Natural killer cell treated with Interleukin-12 subunit alpha and Interleukin-12 subunit beta and Interleukin-15 and Interleukin-18, amount 100 ng/mL, for 72 hours (primary cell): Measurements from ENCODE around the gene DLGAP1. TPM values are rescaled to one million over a fixed set of nuclear protein-coding genes. Genes with fewer than 3 reads are reported as not detected.
A peak's percentile ranks its signal among the peaks of the same experiment; 100 is the strongest.

Experiments used
- ATAC-seq, 2 donors: fragments of 150-1000 bp; cut with Tn5 transposase in 1 of 2; sonication (Bioruptor Pico), chemical (Tn5 transposase) in 1 of 2; 2 replicates each; pipeline ENCODE4 v1.10.0; 2021
- DNase-seq: peaks from one replicate; pipeline ENCODE4 v3.0.0; 2022; ENCODE audit warnings: low spot score
- H3K27ac Mint-ChIP-seq, 2 donors: 1 replicate in 1 of 2; 2 replicates in 1 of 2; pipeline ENCODE4 v1.8.0; 2022; ENCODE audit warnings: mixed read lengths in 2 of 2, mild to moderate bottlenecking in 1 of 2, moderate library complexity in 1 of 2
- H3K27me3 Mint-ChIP-seq, 2 donors: 1 replicate in 1 of 2; 2 replicates in 1 of 2; pipeline ENCODE4 v1.8.0; 2022; ENCODE audit warnings: mixed read lengths in 2 of 2
- H3K36me3 Mint-ChIP-seq: one replicate; pipeline ENCODE4 v1.8.0; 2022; ENCODE audit warnings: mixed read lengths
- H3K4me1 Mint-ChIP-seq, 2 donors: 1 replicate in 1 of 2; 2 replicates in 1 of 2; pipeline ENCODE4 v1.8.0; 2022; ENCODE audit warnings: low read depth in 2 of 2, mixed read lengths in 2 of 2, mild to moderate bottlenecking in 1 of 2
- H3K4me3 Mint-ChIP-seq: one replicate; pipeline ENCODE4 v1.8.0; 2022; ENCODE audit warnings: mixed read lengths
- H3K9me3 Mint-ChIP-seq: 2 replicates; pipeline ENCODE4 v1.8.0; 2022; ENCODE audit warnings: mixed read lengths
- total RNA-seq, 2 donors: library from RNA; stranded (reverse); gene quantifications; one replicate each; pipeline ENCODE4 v1.2.3, GENCODE V29; 2022

The DLGAP1 gene
- total RNA-seq, 2 donors from 2014 or later, result not detected

GRCh38 chr18:3466872-3467271 lies 988.2 kb downstream of the DLGAP1 start:
- H3K27ac Mint-ChIP-seq, result no peak overlapping the region
- no peak overlapping the region for H3K4me3 Mint-ChIP-seq
- ATAC-seq (no peak), DNase-seq (no peak)
- peaks cover 7% of the 10 kb centered on the region for H3K36me3 Mint-ChIP-seq
- H3K9me3 Mint-ChIP-seq, result peaks cover 2% of the 10 kb centered on the region
- peaks cover 0 to 5% of the 10 kb centered on the region in 2 donors for H3K27me3 Mint-ChIP-seq
- H3K4me1 Mint-ChIP-seq, result peaks cover 6 to 14% of the 10 kb centered on the region in 2 donors

GRCh38 chr18:3466045-3466444 lies 989.1 kb downstream of the DLGAP1 start:
- H3K9me3 Mint-ChIP-seq, result peaks cover 2% of the 10 kb centered on the region
- ATAC-seq, result no peak
- no peak overlapping the region for H3K4me3 Mint-ChIP-seq
- DNase-seq, result no peak
- peaks cover 6 to 14% of the 10 kb centered on the region in 2 donors for H3K4me1 Mint-ChIP-seq
- H3K36me3 Mint-ChIP-seq, result peaks cover 14% of the 10 kb centered on the region
- no peak overlapping the region for H3K27ac Mint-ChIP-seq
- peaks cover 0 to 5% of the 10 kb centered on the region in 2 donors for H3K27me3 Mint-ChIP-seq

- H3K36me3 Mint-ChIP-seq, result peaks cover 27% of the 10 kb centered on the region
- peaks cover 0 to 5% of the 10 kb centered on the region in 2 donors for H3K27me3 Mint-ChIP-seq
- H3K27ac Mint-ChIP-seq, result no peak overlapping the region
- DNase-seq (no peak), ATAC-seq (no peak)
- H3K9me3 Mint-ChIP-seq, result peaks cover 2% of the 10 kb centered on the region
- no peak overlapping the region for H3K4me3 Mint-ChIP-seq
- H3K4me1 Mint-ChIP-seq, result peaks cover 18 to 31% of the 10 kb centered on the region in 2 donors
These were observed 992.1 kb downstream of the DLGAP1 start for GRCh38 chr18:3463051-3463450.

GRCh38 chr18:3461704-3462103 lies 993.4 kb downstream of the DLGAP1 start:
- Mint-ChIP-seq H3K27ac (no peak overlapping the region), H3K4me1 (peaks cover 18 to 32% of the 10 kb centered on the region in 2 donors), H3K27me3 (peaks cover 0 to 2% of the 10 kb centered on the region in 2 donors), H3K4me3 (no peak overlapping the region), H3K9me3 (peaks cover 2% of the 10 kb centered on the region), H3K36me3 (peaks cover 32% of the 10 kb centered on the region)
- DNase-seq, result no peak
- ATAC-seq, result no peak

GRCh38 chr18:3460823-3461398 lies 994.2 kb downstream of the DLGAP1 start:
- H3K4me3 Mint-ChIP-seq, result no peak overlapping the region
- H3K27ac Mint-ChIP-seq, result peak overlapping the region in 1 of 2 donors; percentile 22
- DNase-seq, result no peak
- ATAC-seq, result no peak
- H3K27me3 Mint-ChIP-seq, result no peaks in the 10 kb centered on the region
- peaks cover 32% of the 10 kb centered on the region for H3K36me3 Mint-ChIP-seq
- H3K4me1 Mint-ChIP-seq, result peaks cover 15 to 24% of the 10 kb centered on the region in 2 donors
- H3K9me3 Mint-ChIP-seq, result peaks cover 2% of the 10 kb centered on the region

- H3K4me3 Mint-ChIP-seq, result peak overlapping the region; percentile 79
- H3K27ac Mint-ChIP-seq, result peak overlapping the region; percentile 78 to 90
- peaks cover 19 to 23% of the 10 kb centered on the region in 2 donors for H3K4me1 Mint-ChIP-seq
- ATAC-seq (peak; percentile 50 to 78), DNase-seq (no peak)
- no peaks in the 10 kb centered on the region for H3K27me3 Mint-ChIP-seq
- peaks cover 32% of the 10 kb centered on the region for H3K36me3 Mint-ChIP-seq
- H3K9me3 Mint-ChIP-seq, result peaks cover 2% of the 10 kb centered on the region
These were observed 995.9 kb downstream of the DLGAP1 start for GRCh38 chr18:3458952-3459853.

GRCh38 chr18:3458378-3458777 lies 996.7 kb downstream of the DLGAP1 start:
- peak overlapping the region; percentile 79 for H3K4me3 Mint-ChIP-seq
- peaks cover 2% of the 10 kb centered on the region for H3K9me3 Mint-ChIP-seq
- peaks cover 32% of the 10 kb centered on the region for H3K36me3 Mint-ChIP-seq
- no peaks in the 10 kb centered on the region for H3K27me3 Mint-ChIP-seq
- peak overlapping the region; percentile 78 to 90 for H3K27ac Mint-ChIP-seq
- H3K4me1 Mint-ChIP-seq, result peaks cover 23 to 29% of the 10 kb centered on the region in 2 donors
- DNase-seq, result no peak
- peak in 1 of 2 donors; percentile 56 for ATAC-seq

GRCh38 chr18:3457261-3457724 lies 997.8 kb downstream of the DLGAP1 start:
- Mint-ChIP-seq H3K36me3 (peaks cover 30% of the 10 kb centered on the region), H3K4me1 (peaks cover 33 to 39% of the 10 kb centered on the region in 2 donors), H3K27me3 (no peaks in the 10 kb centered on the region), H3K4me3 (no peak overlapping the region), H3K9me3 (peaks cover 2% of the 10 kb centered on the region), H3K27ac (peak overlapping the region; percentile 8 to 90)
- no peak for ATAC-seq
- DNase-seq, result no peak

- H3K4me1 Mint-ChIP-seq, result peaks cover 33 to 39% of the 10 kb centered on the region in 2 donors
- DNase-seq, result no peak
- peaks cover 24% of the 10 kb centered on the region for H3K36me3 Mint-ChIP-seq
- no peak overlapping the region for H3K4me3 Mint-ChIP-seq
- H3K9me3 Mint-ChIP-seq, result no peaks in the 10 kb centered on the region
- ATAC-seq, result no peak
- no peaks in the 10 kb centered on the region for H3K27me3 Mint-ChIP-seq
- peak overlapping the region; percentile 8 to 25 for H3K27ac Mint-ChIP-seq
These were observed 998.4 kb downstream of the DLGAP1 start for GRCh38 chr18:3456686-3457069.

- Mint-ChIP-seq H3K4me1 (peaks cover 37 to 39% of the 10 kb centered on the region in 2 donors), H3K36me3 (peaks cover 19% of the 10 kb centered on the region), H3K27me3 (no peaks in the 10 kb centered on the region), H3K9me3 (no peaks in the 10 kb centered on the region), H3K4me3 (no peak overlapping the region), H3K27ac (peak overlapping the region; percentile 8 to 25)
- DNase-seq, result no peak
- ATAC-seq, result no peak
These were observed 999.0 kb downstream of the DLGAP1 start for GRCh38 chr18:3455907-3456685.

GRCh38 chr18:3455090-3455635 lies 999.9 kb downstream of the DLGAP1 start:
- Mint-ChIP-seq H3K4me1 (peaks cover 39% of the 10 kb centered on the region in 2 donors), H3K36me3 (peaks cover 13% of the 10 kb centered on the region), H3K9me3 (no peaks in the 10 kb centered on the region), H3K27ac (peak overlapping the region; percentile 99), H3K27me3 (no peaks in the 10 kb centered on the region), H3K4me3 (peak overlapping the region; percentile 97)
- ATAC-seq, result no peak
- DNase-seq, result no peak

GRCh38 chr18:3454365-3455089 lies 1000.6 kb downstream of the DLGAP1 start:
- Mint-ChIP-seq H3K4me1 (peaks cover 37 to 38% of the 10 kb centered on the region in 2 donors), H3K4me3 (peak overlapping the region; percentile 97), H3K27ac (peak overlapping the region; percentile 99), H3K36me3 (peaks cover 13% of the 10 kb centered on the region), H3K27me3 (no peaks in the 10 kb centered on the region), H3K9me3 (no peaks in the 10 kb centered on the region)
- ATAC-seq (no peak), DNase-seq (no peak)
